ENCODE measurements around the gene OTULIN.

DNA sequence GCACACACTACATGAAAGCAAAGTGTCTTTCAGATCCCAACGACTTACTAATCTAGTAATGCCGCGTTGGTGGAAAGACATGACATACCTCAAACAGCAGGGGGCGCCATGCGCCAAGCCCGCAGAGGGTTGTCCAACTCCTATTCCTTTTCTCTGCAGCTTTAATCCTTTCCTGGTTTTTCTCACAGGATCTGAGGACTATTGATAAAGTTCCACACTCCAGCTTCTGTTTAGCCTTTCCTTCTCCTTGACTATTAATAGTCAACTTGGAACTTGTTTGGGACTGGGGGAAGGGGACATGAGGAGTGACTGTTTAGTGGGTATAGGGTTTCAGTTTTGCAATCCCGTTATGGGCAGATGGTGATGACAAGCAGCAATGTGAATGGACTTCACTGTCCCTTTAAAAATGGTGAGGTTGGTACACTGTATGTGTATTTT, 62.9 kb downstream of the OTULIN start:
- TF ChIP-seq POLR2A (IDR thresholded peaks at IDR 0.05) (peak in 1 of 2 donors; percentile 4), CTCF (IDR thresholded peaks at IDR 0.05) (peak; percentile 79 to 94 (median 90))
